ENCODE results near the gene MAP2. TPM values are rescaled to one million over a fixed set of nuclear protein-coding genes. Genes with fewer than 3 reads are reported as not detected.

Gene MAP2
- total and polyA plus RNA-seq, 2 experiments from 2014 or later: 2.9 to 4.4 TPM

- no peak overlapping the region for H3K4me2 ChIP-seq
- H3K27ac ChIP-seq (ENCODE audit: low read depth): no peak overlapping the region
- H3K9me2 ChIP-seq (ENCODE audit: insufficient read depth): no peaks in the 10 kb centered on the region
- H3K79me2 ChIP-seq (replicated peaks; ENCODE audit: insufficient read depth): no peaks in the 10 kb centered on the region
- no peaks in the 10 kb centered on the region for H3K27me3 Mint-ChIP-seq (ENCODE audit: insufficient read depth, low read depth, poor library complexity)
- no peaks in the 10 kb centered on the region for H3K36me3 Mint-ChIP-seq (ENCODE audit: low read depth)
- no peaks in the 10 kb centered on the region for H3K9me3 Mint-ChIP-seq
- no peak overlapping the region for H3K4me3 ChIP-seq
- DNase-seq (ENCODE audit: low spot score) (no peak), ATAC-seq (no peak)
- H3K4me1 ChIP-seq (ENCODE audit: insufficient read depth): peaks cover 8% of the 10 kb centered on the region; the same call in 1 of the 2 replicates
- no peaks in the 10 kb centered on the region for H3K27me3 ChIP-seq (ENCODE audit: insufficient read depth)
- H3K27ac Mint-ChIP-seq: no peak overlapping the region
- no peaks in the 10 kb centered on the region for H3K36me3 ChIP-seq (ENCODE audit: insufficient read depth)
- H3F3A ChIP-seq (replicated peaks; ENCODE audit: low read depth): no peaks in the 10 kb centered on the region
- H4K20me1 ChIP-seq (replicated peaks; ENCODE audit: insufficient read depth): no peaks in the 10 kb centered on the region; the same call in 1 of the 2 replicates
- H2AFZ ChIP-seq: no peak overlapping the region
- TF ChIP-seq EZH2 (IDR thresholded peaks at IDR 0.05; ENCODE audit: low read depth, unreplicated experiment): no peak
- TF ChIP-seq CTCF (conservative IDR thresholded peaks at IDR 0.05; ENCODE audit: low read depth in 2 of 2): no peak
- no peak for TF ChIP-seq STAT1 (IDR thresholded peaks at IDR 0.05; ENCODE audit: unreplicated experiment)
- no peak for TF ChIP-seq EZH2phosphoT487 (IDR thresholded peaks at IDR 0.05; ENCODE audit: unreplicated experiment)
- no peak for TF ChIP-seq NANOG (IDR thresholded peaks at IDR 0.05; ENCODE audit: borderline replicate concordance)
- no peak for TF ChIP-seq ZNF462 (CRISPR knock-in tag; IDR thresholded peaks at IDR 0.05)
- no peak for TF ChIP-seq REST (IDR thresholded peaks at IDR 0.05; ENCODE audit: unreplicated experiment)
- no peak for TF ChIP-seq JUNB (IDR thresholded peaks at IDR 0.05; ENCODE audit: unreplicated experiment)
- TF ChIP-seq CREB1 (CRISPR knock-in tag; IDR thresholded peaks at IDR 0.05; ENCODE audit: low read depth): no peak
- no peak for TF ChIP-seq ETS1 (IDR thresholded peaks at IDR 0.05)
- H3K4me1 Mint-ChIP-seq: peaks cover 14% of the 10 kb centered on the region; the same call in 2 of the 3 replicates
- H3K4me3 Mint-ChIP-seq: no peak overlapping the region
These were observed 50.1 kb downstream of the MAP2 start for GRCh38 chr2:209473930-209474419.

Data from GM23338 (cell line).